Aorta (tissue), 5 donors: ENCODE results near the gene ERBB4. TPM values are rescaled to one million over a fixed set of nuclear protein-coding genes. Genes with fewer than 3 reads are reported as not detected.
A peak's percentile ranks its signal among the peaks of the same experiment; 100 is the strongest.

Experiments used
- ATAC-seq: fragments of 200-7000 bp; cut with Tn5 transposase; one replicate; pipeline ENCODE4 v1.9.1; 2022; ENCODE audit warnings: moderate library complexity; ENCODE audit not compliant: low FRiP score
- DNase-seq, 2 donors: peaks; one replicate each; pipeline ENCODE4 v3.0.0-alpha.2; 2020
- H3K27ac ChIP-seq, 2 donors: one replicate each; pipeline ENCODE4 v1.5.1; 2013; ENCODE audit warnings: low read length in 2 of 2, mild to moderate bottlenecking in 2 of 2, moderate library complexity in 2 of 2, control low read depth in 1 of 2, inconsistent platforms in 1 of 2, low read depth in 1 of 2
- H3K27me3 ChIP-seq, 2 donors: one replicate each; pipeline ENCODE4 v1.6.1; 2013; ENCODE audit warnings: control low read depth in 1 of 2, low read length in 1 of 2, mild to moderate bottlenecking in 1 of 2, moderate library complexity in 1 of 2; ENCODE audit not compliant: insufficient read depth in 2 of 2, control insufficient read depth in 1 of 2
- H3K36me3 ChIP-seq, 2 donors: one replicate each; pipeline ENCODE4 v1.6.1; 2013; ENCODE audit warnings: control low read depth in 1 of 2, low read length in 1 of 2, mild to moderate bottlenecking in 1 of 2; ENCODE audit not compliant: insufficient read depth in 2 of 2, control insufficient read depth in 1 of 2
- H3K4me1 ChIP-seq, 2 donors: one replicate each; pipeline ENCODE4 v1.6.1; 2013; ENCODE audit warnings: low read length in 2 of 2, control low read depth in 1 of 2, mild to moderate bottlenecking in 1 of 2, moderate library complexity in 1 of 2; ENCODE audit not compliant: insufficient read depth in 2 of 2, control insufficient read depth in 1 of 2
- H3K4me3 ChIP-seq, 2 donors: one replicate each; pipeline ENCODE4 v1.5.1; 2013; ENCODE audit warnings: low read length in 2 of 2, control low read depth in 1 of 2, mild to moderate bottlenecking in 1 of 2
- H3K9me3 ChIP-seq: one replicate; pipeline ENCODE4 v1.6.1; 2013; ENCODE audit warnings: mild to moderate bottlenecking, low read length; ENCODE audit not compliant: control insufficient read depth
- WGBS, 2 donors: extraction: QIAGEN DNeasy Blood & Tissue Kit; methylation state at CpG; one replicate each; pipeline ENCODE4 v1.1.7; 2013; 5-methylcytosine and 5-hydroxymethylcytosine counted together
- intact Hi-C, 2 donors: fragments of 100-400 bp; cut with DNase I; formaldehyde crosslinking; loops; one replicate each; pipeline versions ENCODE4 v1.14.2 to v1.15.0; 2022
- polyA plus RNA-seq, 2 donors: library from polyadenylated mRNA; stranded (reverse); fragments of 200-250 nt; gene quantifications; one replicate each; pipeline ENCODE4 v1.2.3, GENCODE V29; 2013
- total RNA-seq, 2 donors: library from RNA; stranded (reverse); fragmentation: NEBNext Ultra II Directional; extraction: Animal tissue kit (Norgen Biotek cat#: 25700); gene quantifications; one replicate each; pipeline ENCODE4 v1.2.1, GENCODE V29; 2021
- donor health status: healthy with polysubstance abuse.
- donor health status: Bipolar disorder and iron deficiency.
- donor health status: DM: no; HTN: no; CAD: no.
- donor health status: DM: no; HTN: no; CAD: no.
- donor health status: DM: yes; HTN: yes; CAD: no.

Gene ERBB4
- total and polyA plus RNA-seq, 4 donors = 1.3 to 42.0 (median 15.0) TPM

DNA sequence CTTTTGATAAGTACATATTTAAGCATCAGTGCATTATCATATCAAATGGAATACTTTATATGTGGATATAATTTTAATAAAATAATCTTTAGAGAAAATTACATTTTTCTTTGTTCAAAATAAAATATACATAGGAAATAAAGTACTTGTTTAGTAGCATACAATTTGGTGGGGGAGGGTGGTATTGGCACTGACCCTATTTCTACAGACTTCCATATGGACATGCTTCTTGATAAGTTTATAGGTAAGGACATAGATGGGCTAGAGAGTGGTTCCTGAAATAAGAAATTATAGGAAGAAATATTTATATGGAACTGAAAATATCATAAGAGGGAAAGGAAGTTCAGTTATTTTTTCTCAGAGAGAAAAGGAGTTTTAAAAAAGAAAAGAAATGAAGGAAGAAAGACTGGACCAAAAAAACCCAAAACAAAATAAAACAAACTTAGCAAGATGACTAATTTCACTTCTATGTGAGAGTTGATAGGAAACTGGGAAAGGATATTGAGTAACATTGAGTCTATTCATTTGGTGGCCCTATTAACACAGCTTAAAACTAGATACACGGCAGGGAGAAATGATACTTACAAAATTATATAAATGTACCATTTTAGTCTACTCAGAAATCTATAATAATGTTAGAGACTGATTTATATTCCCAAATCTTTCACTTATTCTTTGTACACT, 505.9 kb downstream of the ERBB4 start:
- H3K4me3 ChIP-seq = no peak overlapping the region
- intact Hi-C loops = no loop called here
- no peaks in the 10 kb centered on the region for H3K9me3 ChIP-seq
- ATAC-seq (no peak), DNase-seq (no peak)
- no peak overlapping the region for H3K27ac ChIP-seq
- 0 to 7% methylated on average over 1 of the region's 1 CpG for WGBS, 2 donors
- no peaks in the 10 kb centered on the region for H3K27me3 ChIP-seq
- H3K4me1 ChIP-seq = peaks cover 0 to 7% of the 10 kb centered on the region in 2 donors
- no peaks in the 10 kb centered on the region for H3K36me3 ChIP-seq

DNA sequence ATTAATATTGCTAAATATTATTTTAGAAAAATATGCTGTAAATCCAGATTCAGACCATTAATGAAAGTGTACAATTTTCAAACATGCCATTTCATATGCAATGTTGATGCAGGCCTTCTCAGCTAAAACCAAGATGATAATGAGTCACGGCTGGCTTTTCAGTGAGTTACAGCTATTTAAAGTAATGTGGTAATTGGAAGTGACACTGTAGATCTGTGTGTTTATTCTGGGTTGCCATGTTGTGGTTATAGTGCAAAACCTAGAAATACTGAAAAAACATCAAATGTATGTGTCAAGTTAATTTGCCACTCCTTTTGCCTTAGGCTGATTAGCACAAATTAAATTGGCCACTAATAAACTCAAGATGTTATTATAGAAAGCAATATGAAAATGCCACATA, 506.6 kb downstream of the ERBB4 start:
- no peak for DNase-seq
- WGBS, 2 donors = 3 to 8% methylated on average over 1 of the region's 1 CpG
- ATAC-seq = no peak
- no peaks in the 10 kb centered on the region for H3K27me3 ChIP-seq
- peaks cover 0 to 9% of the 10 kb centered on the region in 2 donors for H3K4me1 ChIP-seq
- no peaks in the 10 kb centered on the region for H3K36me3 ChIP-seq
- intact Hi-C loops = no loop called here
- no peak overlapping the region for H3K4me3 ChIP-seq
- H3K9me3 ChIP-seq = no peaks in the 10 kb centered on the region
- no peak overlapping the region for H3K27ac ChIP-seq

DNA sequence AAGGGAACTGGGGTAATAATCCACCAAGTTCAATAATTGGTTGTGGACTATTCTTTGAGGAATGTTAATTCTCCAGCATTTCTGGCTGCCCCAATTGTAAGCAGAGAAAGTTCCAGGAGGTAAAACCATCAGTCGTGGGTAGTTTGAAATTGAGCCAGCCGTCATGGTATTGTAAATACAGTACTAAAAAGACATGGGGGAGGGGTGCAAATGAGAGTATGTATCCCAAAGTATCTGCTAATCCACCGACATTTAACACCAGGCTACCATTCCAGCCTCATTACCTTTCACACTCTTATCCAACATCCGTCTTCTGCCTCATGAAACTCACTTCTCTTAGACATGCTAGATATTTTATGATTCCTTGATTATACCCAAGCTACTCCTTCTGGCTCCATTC, 507.9 kb downstream of the ERBB4 start:
- no peaks in the 10 kb centered on the region for H3K27me3 ChIP-seq
- intact Hi-C loops = no loop called here
- H3K4me1 ChIP-seq = peaks cover 0 to 9% of the 10 kb centered on the region in 2 donors
- no peaks in the 10 kb centered on the region for H3K36me3 ChIP-seq
- peak overlapping the region in 1 of 2 donors; percentile 64 for H3K27ac ChIP-seq
- no peak overlapping the region for H3K4me3 ChIP-seq
- ATAC-seq (no peak), DNase-seq (no peak)
- 53 to 59% methylated on average over 4 of the region's 4 CpGs for WGBS, 2 donors
- no peaks in the 10 kb centered on the region for H3K9me3 ChIP-seq

DNA sequence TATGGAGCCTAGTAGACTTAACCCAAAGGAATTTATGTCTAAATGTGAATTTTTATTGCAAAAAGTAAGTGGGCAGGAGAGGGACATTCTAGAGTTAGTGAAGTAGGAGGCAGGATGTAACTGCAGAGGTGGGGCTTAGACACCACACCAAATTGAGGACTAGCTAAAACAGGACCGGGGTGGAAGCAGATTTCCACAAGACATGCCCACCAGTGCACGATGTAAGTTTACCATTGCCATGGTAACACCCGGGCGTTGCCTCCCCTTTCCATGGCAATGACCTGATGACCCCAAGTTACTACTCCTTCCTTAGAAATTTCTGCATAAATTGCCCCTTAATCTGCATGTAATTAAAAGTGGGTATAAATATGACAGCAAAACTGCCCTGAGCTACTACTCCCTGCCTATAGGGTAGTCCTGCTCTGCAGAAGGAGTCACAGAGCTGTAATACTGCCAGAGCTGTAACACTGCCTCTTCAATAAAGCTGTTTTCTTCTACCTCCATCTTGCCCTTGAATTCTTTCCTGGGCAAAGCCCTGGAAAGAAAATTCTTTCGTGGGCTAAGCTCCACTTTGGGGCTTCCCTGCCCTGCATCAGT, 509.7 kb downstream of the ERBB4 start:
- intact Hi-C loops = loop anchor here in 1 of 2 donors (10.0 kb wide), 2 partner anchors 54 to 316 kb away; no protein-coding TSS in a partner anchor
- no peak for ATAC-seq
- 59 to 63% methylated on average over 5 of the region's 5 CpGs for WGBS, 2 donors
- no peak overlapping the region for H3K4me3 ChIP-seq
- peaks cover 0 to 9% of the 10 kb centered on the region in 2 donors for H3K4me1 ChIP-seq
- no peak for DNase-seq
- H3K36me3 ChIP-seq = no peaks in the 10 kb centered on the region
- no peaks in the 10 kb centered on the region for H3K27me3 ChIP-seq
- peak overlapping the region in 1 of 2 donors; percentile 28 for H3K27ac ChIP-seq
- no peaks in the 10 kb centered on the region for H3K9me3 ChIP-seq

DNA sequence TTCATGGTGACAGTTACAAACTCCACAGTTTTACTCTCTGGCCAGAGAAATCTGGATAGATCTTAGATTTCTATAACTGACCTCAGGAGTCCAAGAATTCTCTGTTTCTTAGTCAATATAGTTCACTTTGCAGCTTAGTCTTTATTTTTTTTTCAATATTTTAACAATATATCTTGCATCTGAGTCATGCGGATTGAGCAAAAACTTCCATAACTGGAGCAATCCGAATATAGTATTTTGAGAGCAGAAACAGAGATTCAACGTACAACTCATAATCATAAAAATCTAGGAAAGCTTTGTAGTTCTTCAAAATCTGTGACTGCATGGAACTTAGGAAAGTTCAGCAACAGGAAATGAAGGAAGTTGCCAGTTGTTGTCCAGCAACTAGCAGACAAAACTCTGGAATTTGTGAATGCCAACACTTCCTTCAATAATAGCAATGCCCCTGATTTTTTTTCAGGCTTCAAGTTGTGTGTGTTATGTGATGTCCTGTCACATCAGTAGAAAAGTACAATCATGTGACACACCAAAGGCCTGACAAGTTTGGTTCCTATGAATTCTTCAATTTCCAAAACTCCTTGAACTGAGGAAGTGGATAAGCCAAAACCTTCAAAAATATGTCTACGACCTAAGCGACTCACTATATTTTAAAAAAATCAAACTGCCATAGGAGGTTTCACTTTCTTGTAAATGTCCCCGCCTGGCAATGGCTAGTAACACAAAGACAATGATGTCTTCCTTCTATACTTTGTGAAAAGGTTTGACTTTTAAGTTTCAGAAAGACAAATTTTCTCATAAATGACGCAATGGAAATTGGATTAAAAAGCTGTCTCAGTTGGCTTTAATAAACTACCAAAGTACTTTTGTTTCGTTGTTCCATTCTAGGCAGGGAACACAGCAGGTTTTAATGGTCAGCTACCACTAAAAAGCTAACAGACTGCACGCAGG, 510.6 kb downstream of the ERBB4 start:
- ATAC-seq (no peak), DNase-seq (no peak)
- Histone ChIP-seq H3K9me3 (no peaks in the 10 kb centered on the region), H3K36me3 (no peaks in the 10 kb centered on the region), H3K4me3 (no peak overlapping the region), H3K27me3 (no peaks in the 10 kb centered on the region), H3K27ac (no peak overlapping the region), H3K4me1 (peaks cover 0 to 10% of the 10 kb centered on the region in 2 donors)
- intact Hi-C loops = loop anchor here in 1 of 2 donors (10.0 kb wide), 2 partner anchors 53 to 317 kb away; no protein-coding TSS in a partner anchor
- 55 to 56% methylated on average over 9 of the region's 9 CpGs for WGBS, 2 donors

DNA sequence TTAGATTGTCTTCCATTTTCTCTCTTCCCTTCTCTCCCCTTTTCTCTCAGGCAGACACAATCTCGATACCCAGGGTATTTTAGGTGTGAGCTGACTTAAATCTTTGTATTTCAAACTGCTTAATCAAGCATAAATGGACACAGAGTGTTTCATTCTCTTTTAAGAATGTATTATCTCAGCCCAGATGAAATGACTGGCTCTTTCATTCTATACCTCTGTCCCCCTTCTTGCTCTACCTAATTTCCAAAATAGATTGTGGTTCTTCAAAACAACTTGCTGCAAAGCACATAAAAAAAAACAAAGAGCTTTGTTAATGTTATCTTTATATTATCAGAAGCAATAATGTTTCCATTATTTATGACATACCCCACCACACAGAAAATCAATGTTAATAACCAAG, 514.6 kb downstream of the ERBB4 start:
- Histone ChIP-seq H3K4me3 (no peak overlapping the region), H3K9me3 (no peaks in the 10 kb centered on the region), H3K4me1 (peaks cover 0 to 11% of the 10 kb centered on the region in 2 donors), H3K36me3 (no peaks in the 10 kb centered on the region), H3K27me3 (no peaks in the 10 kb centered on the region), H3K27ac (no peak overlapping the region)
- ATAC-seq = no peak
- intact Hi-C loops = loop anchor here in 1 of 2 donors (10.0 kb wide), 2 partner anchors 49 to 321 kb away; no protein-coding TSS in a partner anchor
- WGBS, 2 donors = 96 to 100% methylated on average over 1 of the region's 1 CpG
- DNase-seq = no peak

DNA sequence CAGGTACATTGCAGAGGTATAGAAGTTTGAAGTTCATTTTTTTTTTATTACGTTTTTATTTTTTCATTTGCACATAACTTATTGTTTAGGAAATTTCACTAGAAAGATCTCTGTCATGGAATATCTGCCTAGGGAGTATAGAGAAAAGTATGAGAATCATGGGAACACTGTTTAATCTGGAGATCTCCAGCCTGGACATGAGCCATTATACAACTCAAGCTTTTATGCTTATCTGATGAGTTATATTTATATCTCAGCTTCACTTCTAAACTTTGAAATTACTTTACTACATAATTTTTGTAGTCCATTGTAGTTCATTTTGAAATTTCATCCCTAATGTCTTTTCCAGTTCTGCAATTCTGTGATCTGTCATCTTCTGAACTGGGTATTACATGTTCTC, 515.6 kb downstream of the ERBB4 start:
- DNase-seq = no peak
- H3K4me3 ChIP-seq = no peak overlapping the region
- H3K9me3 ChIP-seq = no peaks in the 10 kb centered on the region
- 33 to 46% methylated on average over 1 of the region's 1 CpG for WGBS, 2 donors
- no peaks in the 10 kb centered on the region for H3K27me3 ChIP-seq
- H3K27ac ChIP-seq = no peak overlapping the region
- ATAC-seq = no peak
- intact Hi-C loops = loop anchor here in 1 of 2 donors (10.0 kb wide), 2 partner anchors 48 to 322 kb away; no protein-coding TSS in a partner anchor
- H3K36me3 ChIP-seq = no peaks in the 10 kb centered on the region
- peaks cover 0 to 6% of the 10 kb centered on the region in 2 donors for H3K4me1 ChIP-seq

DNA sequence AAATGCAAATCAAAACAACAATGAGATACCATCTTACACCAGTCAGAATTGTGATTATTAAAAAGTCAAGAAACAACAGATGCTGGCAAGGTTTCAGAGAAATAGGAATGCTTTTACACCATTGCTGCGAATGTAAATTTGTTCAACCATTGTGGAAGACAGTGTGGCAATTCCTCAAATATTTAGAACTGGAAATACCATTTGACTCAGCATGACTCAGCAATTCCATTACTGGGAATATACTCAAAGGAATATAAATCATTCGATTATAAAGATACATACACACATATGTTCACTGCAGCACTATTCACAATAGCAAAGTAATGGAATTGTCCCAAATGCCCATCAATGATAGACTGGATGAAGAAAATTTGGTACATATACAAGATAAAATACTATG, 516.7 kb downstream of the ERBB4 start:
- Histone ChIP-seq H3K4me1 (peaks cover 0 to 2% of the 10 kb centered on the region in 2 donors), H3K36me3 (no peaks in the 10 kb centered on the region), H3K27me3 (no peaks in the 10 kb centered on the region), H3K9me3 (no peaks in the 10 kb centered on the region), H3K4me3 (no peak overlapping the region), H3K27ac (no peak overlapping the region)
- WGBS, 2 donors = 94 to 97% methylated on average over 2 of the region's 2 CpGs
- no peak for ATAC-seq
- DNase-seq = no peak
- intact Hi-C loops = loop anchor here in 1 of 2 donors (10.0 kb wide), 2 partner anchors 47 to 323 kb away; no protein-coding TSS in a partner anchor
